ENCODE results near the gene RFC2.
"Not testable (repeated sequence)": the region's sequence is repeated elsewhere in the genome, so short reads cannot be mapped to it uniquely, and the experiment has no call there.

The RFC2 gene

GRCh38 chr7:74248156-74248555 lies 6.0 kb downstream of the RFC2 start:
- no peak for DNase-seq (ENCODE audit: low read depth in 2 of 2)

DNA sequence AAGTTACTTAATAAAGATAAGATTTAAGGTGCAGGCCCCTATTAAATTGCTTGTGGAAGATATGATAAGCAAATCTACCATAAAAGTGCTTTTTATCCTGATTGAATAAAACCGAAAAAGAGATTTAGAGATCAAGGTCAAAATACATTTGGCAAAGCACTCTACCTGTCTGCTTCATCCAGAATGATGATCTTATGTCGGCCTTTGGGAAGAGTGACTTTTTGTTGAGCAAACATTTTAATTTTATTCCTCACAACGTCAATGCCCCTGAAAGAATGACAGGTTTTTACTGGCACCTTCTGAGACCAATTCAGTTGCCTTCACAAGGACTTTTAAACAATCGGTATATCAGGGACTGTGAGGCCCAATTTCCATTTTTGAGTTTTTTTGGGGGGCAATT lies 7.7 kb downstream of the RFC2 start:
- no peak for DNase-seq (ENCODE audit: low read depth in 2 of 2)

DNA sequence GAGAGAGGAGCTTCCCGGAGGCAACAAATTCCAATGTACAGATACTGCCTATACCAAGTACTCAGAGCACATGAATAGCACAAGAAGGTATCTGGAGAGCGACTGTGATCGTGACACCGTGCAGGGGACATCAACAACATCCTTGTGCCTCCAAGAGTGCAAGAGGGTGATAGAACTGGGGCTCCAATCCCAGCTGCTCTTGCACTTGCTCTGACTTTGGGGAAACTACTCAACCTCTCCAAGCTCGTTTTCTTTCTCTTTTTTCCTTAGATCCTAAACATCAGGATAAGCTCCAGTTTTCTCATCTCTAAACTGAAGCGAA lies 12.1 kb downstream of the RFC2 start:
- DNase-seq (ENCODE audit: low read depth in 2 of 2): no peak

GRCh38 chr7:74240482-74240881 lies 13.7 kb downstream of the RFC2 start:
- no peak for DNase-seq (ENCODE audit: low read depth in 2 of 2)

DNA sequence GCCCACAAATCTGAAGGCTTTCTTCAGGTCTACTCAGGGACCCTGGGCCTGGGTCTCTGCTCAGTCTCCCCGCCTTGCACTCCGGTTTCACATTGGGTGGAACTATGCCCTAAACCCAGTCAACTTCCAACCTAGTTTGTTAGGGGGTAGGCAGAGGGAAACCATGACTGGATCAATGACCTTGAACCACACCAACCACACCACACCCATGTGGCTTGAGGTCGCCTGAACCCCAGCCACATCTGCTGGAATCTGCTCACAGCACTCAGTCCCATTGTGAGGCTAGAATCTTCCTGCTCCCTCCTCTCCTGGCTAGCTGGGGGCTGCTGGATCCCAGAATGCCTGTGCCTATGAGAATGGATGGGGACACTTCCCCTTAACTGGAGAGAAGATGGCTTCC lies 17.9 kb downstream of the RFC2 start:
- no peak for DNase-seq (ENCODE audit: low read depth in 2 of 2)

DNA sequence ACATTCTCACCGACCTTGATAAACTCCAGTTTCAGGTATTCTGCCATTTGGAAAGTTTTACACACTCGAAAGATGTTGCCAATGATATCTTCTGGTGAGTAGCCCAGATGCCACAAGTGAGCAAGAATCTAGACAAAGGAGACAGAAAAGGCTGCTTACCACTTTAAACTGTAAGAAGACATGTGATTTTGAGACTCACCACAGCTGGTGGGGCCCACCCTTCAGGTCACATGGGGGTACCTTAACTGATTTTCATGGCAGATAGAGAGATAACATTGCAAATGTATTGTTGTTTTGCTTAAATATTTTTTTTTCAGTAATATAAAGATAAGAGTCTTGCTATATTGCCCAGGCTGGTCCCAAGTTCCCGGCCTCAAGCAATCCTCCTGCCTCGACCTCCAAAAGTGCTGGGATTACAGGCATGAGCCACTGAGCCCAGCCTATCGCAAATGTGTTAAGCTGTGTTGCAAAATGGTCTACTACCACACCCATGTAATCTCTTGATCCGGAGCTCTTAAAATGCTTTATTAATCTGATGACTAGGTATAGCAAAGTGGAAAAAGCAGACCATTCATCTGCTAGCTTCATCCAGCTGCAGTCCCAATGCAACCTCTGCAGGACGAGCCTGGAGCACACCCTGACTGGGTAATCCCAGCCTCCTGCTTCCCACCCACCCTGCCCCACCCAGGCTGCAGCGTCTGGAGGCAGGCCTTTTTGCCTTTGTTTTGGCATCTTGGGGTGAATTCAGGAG lies 18.5 kb downstream of the RFC2 start:
- DNase-seq (ENCODE audit: low read depth in 2 of 2): no peak

GRCh38 chr7:74233655-74234285 lies 20.4 kb downstream of the RFC2 start:
- no peak for DNase-seq (ENCODE audit: low read depth in 2 of 2)

DNA sequence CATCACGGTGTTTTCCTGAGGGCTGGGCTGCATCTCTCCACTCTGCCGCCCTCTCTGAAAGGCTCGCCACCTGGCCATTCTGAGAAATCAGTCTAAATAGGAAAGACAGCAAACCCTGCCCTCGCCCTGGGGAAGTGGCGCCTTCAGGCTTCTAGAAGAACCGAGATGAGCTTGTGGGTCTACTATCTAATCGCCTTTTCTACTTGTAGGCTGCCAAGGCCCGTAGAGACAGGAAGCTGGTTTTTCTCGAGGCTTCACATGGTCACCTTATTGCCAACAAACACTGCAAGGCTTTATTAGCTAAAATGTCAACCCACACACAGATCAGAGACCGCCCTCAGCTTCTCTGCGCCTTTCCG lies 23.0 kb downstream of the RFC2 start:
- DNase-seq (ENCODE audit: low read depth in 2 of 2): no peak

DNA sequence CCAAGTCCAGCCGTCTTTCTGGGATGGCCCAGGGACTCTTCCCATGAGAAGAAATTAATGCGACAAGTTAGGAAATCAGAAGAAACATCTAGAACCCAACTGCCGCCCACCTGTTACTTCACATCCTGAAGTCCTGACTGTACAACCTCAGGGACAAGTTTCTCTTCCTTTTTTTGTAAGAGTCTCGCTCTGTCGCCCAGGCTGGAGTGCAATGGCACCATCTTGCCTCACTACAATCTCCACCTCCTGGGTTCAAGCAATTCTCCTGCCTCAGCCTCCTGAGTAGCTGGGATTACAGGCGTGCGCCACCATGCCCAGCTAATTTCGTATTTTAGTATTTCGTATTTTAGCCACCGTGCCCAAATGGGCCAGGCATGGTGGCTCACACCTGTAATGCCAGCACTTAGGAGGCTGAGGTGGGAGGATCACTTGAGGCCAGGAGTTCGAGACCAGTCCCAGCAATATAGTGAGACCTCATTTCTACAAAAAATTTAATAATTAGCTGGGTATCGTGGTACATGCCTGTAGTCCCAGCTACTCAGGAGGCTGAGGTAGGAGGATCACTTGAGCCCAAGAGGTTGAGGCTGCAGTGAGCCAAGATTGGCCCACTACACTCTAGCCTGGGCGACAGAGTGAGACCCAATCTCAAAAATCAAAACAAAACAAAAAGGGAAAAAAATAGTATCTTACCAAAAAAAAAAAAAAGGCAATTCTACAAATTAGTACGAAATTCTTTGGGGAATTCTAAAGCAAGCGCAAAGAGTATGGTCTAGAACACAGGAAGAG lies 23.6 kb downstream of the RFC2 start:
- DNase-seq (ENCODE audit: low read depth in 2 of 2): no peak

GRCh38 chr7:74228951-74229900 lies 25.0 kb downstream of the RFC2 start:
- no peak for DNase-seq (ENCODE audit: low read depth in 2 of 2)

- DNase-seq (ENCODE audit: low read depth in 2 of 2): no peak
Observed at GRCh38 chr7:74226633-74227032, 27.6 kb downstream of the RFC2 start.

DNA sequence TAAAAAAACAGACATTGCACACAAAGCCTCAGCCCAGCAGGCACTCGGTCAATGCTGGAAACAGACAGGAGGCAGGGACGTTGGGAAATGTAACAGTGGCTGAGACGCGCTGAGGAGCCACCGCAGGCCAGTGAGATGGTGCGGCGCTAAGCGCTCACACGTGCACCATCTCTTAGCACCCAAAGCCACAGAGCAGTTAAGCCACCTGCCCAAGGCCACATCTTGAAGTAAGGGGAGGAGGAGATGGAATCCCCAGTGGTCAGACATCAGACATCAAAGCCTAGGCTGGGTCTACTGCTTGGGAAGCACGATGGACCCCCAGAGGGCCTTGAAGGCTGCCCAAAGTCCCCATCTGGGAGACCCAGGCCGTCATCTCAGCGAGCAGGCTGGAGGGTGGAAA lies 28.8 kb downstream of the RFC2 start:
- no peak for DNase-seq (ENCODE audit: low read depth in 2 of 2)

DNA sequence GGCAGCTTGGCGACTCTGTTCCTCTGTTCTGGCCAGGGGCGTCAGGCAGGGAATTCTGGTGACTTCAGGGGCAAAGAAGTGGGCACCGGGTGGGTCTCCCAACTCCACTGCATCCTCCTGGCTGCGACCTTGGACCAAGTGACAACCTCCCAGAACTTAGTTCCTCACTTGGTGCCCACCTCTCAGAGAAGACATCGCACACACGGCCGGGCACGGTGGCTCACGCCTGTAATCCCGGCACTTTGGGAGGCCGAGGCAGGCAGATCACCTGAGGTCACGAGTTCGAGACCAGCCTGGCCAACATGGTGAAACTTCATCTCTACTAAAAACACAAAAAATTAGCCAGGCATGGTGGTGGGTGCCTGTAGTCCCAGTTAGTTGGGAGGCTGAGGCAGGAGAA lies 29.3 kb downstream of the RFC2 start:
- not testable (repeated sequence) for DNase-seq (ENCODE audit: low read depth in 2 of 2)

- no peak for DNase-seq (ENCODE audit: low read depth in 2 of 2)
Observed at GRCh38 chr7:74224511-74224832, 29.7 kb downstream of the RFC2 start.

GRCh38 chr7:74223711-74224510 lies 30.3 kb downstream of the RFC2 start:
- no peak for DNase-seq (ENCODE audit: low read depth in 2 of 2)

DNA sequence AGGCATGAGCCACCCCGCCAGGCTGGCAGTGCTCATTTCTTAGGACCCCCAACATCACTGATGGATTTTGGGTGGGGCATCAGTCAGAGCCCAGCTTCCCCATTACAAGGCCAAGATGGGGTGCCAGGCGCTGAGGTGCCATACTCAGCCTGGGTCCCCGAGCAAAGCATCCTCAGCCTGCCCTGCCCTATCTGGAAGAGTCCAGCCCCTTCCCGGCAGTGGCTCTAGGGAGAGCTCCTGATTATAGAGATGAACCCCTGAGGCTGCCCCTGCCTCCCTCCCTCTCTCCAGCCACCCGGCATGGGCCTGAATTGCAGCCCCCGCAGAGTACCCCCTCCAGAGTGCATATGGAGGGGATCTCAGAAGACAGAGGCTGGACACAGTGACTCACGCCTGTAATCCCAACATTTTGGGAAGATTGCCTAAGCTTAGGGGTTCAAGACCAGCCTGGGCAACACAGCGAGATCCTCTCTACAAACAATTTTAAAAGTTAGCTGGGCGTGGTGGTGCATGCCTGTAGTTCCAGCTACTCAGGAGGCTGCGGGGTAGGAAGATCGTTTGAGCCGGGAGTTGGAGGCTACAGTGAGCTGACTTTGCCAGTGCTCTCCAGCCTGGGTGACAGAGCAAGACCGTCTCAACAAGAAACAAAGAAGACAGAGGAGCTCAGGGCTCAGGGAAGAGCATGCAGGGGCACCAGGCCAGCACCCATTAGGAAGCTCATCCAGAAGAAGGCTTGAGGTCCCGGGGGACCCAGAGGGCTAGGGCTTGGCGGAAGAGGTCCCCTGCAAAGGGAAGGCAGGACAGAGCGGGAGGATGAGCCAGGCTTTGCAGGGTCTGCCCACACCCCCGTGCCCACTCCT lies 31.1 kb downstream of the RFC2 start:
- DNase-seq (ENCODE audit: low read depth in 2 of 2): no peak

DNA sequence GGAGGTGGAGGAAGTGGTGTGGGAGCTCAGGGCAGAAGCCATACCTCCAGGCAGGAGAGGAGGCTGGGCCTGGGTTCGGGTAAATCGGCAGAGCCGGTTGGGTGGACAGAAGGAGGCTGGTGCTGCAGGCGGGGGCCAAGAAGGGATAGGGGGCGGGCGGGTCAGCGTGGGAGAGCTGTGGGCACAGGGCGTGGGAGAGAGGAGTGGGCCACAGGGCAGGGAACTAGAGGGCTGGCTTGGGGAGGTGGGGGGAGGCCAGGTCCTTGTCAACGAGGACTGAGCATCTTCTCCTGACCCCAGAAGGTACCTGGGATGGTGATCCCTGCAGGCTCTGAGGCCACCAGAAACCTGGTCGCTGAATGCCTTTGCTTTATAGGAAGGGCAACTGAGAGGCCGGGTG lies 32.5 kb downstream of the RFC2 start:
- no peak for DNase-seq (ENCODE audit: low read depth in 2 of 2)

DNA sequence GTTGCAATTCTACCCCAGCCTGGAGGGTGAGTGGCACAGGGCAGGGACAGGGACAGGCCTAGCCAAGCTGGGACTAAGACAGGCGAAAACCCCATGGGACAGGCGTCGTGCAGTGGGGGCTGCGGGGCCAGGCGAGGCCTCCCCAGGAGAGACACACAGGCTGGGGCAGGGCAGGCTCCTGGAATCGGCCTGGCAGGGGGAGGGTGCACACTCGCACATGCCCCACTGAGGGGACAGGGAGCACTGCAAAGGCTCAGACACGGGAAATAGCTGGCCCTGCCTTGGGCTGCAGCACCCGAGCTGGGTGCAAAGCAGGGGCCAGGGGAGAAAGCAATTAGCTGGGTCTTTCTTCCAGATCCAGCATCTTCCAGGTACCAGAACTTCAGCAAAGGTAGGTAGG lies 34.0 kb downstream of the RFC2 start:
- no peak for DNase-seq (ENCODE audit: low read depth in 2 of 2)

GRCh38 chr7:74219416-74219815 lies 34.8 kb downstream of the RFC2 start:
- no peak for DNase-seq (ENCODE audit: low read depth in 2 of 2)

DNA sequence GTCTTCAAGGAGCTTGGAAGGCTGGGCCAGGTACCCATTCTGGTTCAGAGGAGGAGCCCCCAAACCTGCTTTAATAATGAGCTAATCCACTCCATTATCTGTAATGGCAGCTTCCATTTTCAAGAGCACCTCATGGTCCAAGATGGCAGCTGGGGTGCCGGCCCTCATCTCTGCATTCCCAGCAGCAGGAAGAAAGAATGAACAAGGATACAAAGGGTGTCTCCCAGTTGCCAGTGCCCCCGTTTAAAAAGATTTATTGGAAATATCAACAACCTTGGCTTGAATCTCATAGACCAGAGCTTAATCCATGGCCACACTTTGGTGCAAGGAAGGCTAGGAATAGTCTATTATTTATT lies 35.9 kb downstream of the RFC2 start:
- no peak for DNase-seq (ENCODE audit: low read depth in 2 of 2)
